ENCODE data around the gene DERA.

- TF ChIP-seq, protein P1, sequence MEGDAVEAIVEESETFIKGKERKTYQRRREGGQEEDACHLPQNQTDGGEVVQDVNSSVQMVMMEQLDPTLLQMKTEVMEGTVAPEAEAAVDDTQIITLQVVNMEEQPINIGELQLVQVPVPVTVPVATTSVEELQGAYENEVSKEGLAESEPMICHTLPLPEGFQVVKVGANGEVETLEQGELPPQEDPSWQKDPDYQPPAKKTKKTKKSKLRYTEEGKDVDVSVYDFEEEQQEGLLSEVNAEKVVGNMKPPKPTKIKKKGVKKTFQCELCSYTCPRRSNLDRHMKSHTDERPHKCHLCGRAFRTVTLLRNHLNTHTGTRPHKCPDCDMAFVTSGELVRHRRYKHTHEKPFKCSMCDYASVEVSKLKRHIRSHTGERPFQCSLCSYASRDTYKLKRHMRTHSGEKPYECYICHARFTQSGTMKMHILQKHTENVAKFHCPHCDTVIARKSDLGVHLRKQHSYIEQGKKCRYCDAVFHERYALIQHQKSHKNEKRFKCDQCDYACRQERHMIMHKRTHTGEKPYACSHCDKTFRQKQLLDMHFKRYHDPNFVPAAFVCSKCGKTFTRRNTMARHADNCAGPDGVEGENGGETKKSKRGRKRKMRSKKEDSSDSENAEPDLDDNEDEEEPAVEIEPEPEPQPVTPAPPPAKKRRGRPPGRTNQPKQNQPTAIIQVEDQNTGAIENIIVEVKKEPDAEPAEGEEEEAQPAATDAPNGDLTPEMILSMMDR (IDR thresholded peaks at IDR 0.05) = no peak
- TF ChIP-seq POLR2A (IDR thresholded peaks at IDR 0.05) = no peak
Observed at GRCh38 chr12:16018306-16018705, 107.2 kb downstream of the DERA start.

Measured in adrenal gland (tissue), 5 donors.